H54 (cell line): ENCODE results near the gene F8.
"Not testable (repeated sequence)": the region's sequence is repeated elsewhere in the genome, so short reads cannot be mapped to it uniquely, and the experiment has no call there.

Source experiments
- DNase-seq: peaks from one replicate; pipeline ENCODE4 v3.0.0; 2011; ENCODE audit warnings: low spot score, mixed read lengths; ENCODE audit not compliant: insufficient read length
- FAIRE-seq: peaks from 3 replicates; lab custom pipeline; 2011; peaks lifted over from hg19 to GRCh38; lab: Jason Lieb, UNC
- POLR2A ChIP-seq: IDR thresholded peaks from 2 replicates; pipeline ENCODE4 v1.6.1; 2011; ENCODE audit warnings: low read depth, mild to moderate bottlenecking, low read length

Gene F8

GRCh38 chrX:154902408-154902807 is 120.1 kb downstream of the F8 start:
- FAIRE-seq (no peak), DNase-seq (no peak)
- TF ChIP-seq POLR2A = no peak

- TF ChIP-seq POLR2A = no peak
- no peak for DNase-seq
- no peak for FAIRE-seq
These were observed 122.2 kb downstream of the F8 start for GRCh38 chrX:154900323-154900722.

- no peak for TF ChIP-seq POLR2A
- FAIRE-seq (no peak), DNase-seq (no peak)
These were observed 130.2 kb downstream of the F8 start for GRCh38 chrX:154892296-154892695.

GRCh38 chrX:154890990-154891639 is 131.4 kb downstream of the F8 start:
- no peak for FAIRE-seq
- DNase-seq = no peak

DNA sequence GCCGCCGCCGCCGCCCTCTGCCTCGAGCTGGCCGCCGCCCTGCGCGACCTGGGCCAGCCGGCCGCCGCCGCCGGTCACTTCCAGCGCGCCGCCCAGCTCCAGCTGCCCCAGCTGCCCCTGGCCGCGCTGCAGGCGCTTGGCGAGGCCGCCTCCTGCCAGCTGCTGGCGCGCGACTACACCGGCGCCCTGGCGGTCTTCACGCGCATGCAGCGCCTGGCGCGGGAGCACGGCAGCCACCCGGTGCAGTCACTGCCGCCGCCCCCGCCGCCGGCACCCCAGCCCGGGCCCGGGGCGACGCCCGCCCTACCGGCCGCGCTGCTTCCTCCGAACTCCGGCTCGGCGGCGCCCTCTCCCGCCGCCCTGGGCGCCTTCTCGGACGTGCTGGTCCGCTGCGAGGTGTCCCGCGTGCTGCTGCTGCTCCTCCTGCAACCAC is 135.7 kb downstream of the F8 start:
- not testable (repeated sequence) for FAIRE-seq, DNase-seq

More at GRCh38 chrX:154890990-154891639, 131.4 kb downstream of the F8 start:
- TF ChIP-seq POLR2A = no peak

GRCh38 chrX:154886069-154886788 is 136.3 kb downstream of the F8 start, which contains the start of gene F8A1:
F8A1 (plus strand) TSS chrX:154886355; CDS start chrX:154886375, 20 bp downstream.
- not testable (repeated sequence) for DNase-seq, FAIRE-seq

DNA sequence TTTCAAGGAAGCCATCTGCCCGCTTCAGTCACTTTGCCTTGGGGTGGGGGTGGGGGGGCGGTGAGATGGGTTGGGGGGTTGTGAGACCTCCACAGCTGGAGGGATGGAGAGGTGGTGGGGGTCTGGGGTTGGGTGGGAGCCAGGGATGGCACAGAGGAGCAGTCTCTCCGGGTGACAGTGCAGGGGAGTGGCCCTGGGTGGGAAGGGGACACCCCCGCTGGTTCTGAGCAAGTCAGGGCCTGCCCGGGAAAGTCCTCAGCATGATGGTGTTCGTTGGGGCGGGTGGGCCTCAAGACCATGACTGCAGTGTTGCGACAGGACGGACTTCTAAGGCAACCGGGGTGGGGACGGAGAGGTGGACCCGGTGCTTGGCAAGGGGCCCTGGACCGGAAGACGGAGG is 137.0 kb downstream of the F8 start:
- DNase-seq, FAIRE-seq: not testable (repeated sequence)

GRCh38 chrX:154885057-154885456 is 137.5 kb downstream of the F8 start:
- not testable (repeated sequence) for FAIRE-seq, DNase-seq

DNA sequence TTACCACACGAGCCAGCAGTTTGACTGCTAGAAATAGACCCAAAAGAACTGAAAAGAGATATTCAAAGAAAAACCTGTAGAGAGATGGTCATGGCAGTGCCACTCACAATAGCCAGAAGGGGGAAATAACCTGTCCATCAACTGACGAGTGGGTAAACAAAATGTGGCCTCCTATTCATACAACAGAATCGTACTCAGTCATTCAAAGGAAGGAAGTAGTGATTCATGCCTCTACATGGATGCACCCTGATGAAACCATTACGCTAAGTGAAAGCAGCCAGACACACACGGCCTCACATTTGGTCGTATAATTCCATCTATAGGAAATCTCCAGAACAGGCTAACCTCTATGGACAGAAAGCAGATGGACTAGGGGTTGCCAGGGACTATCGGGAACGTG is 138.5 kb downstream of the F8 start:
- DNase-seq, FAIRE-seq: not testable (repeated sequence)

- DNase-seq (no peak), FAIRE-seq (no peak)
- no peak for TF ChIP-seq POLR2A
These were observed 149.2 kb downstream of the F8 start for GRCh38 chrX:154873329-154873728.

- DNase-seq = not testable (repeated sequence)
These were observed 154.0 kb downstream of the F8 start for GRCh38 chrX:154868522-154868921.

DNA sequence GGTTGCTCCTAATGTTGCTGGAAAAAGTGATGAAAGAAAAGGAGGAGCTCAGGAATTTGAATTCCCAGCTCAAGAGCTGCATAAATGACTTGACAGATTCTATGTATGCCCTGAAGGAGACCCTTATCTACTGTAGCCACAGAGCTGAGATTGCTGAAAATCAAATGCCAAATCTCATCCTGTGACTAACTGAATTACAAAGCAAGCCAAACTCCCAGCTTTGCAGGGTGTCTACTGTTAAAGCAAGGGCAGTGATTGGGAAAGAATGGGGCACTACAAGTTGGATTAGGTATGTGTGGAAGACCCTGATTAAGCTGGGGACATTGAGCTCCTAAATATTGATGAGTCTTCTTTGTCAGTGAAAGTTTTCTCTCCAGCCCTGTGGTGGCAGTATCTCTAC is 167.3 kb downstream of the F8 start:
- FAIRE-seq (no peak), DNase-seq (no peak)
- TF ChIP-seq POLR2A = no peak

More at GRCh38 chrX:154868522-154868921, 154.0 kb downstream of the F8 start:
- not testable (repeated sequence) for FAIRE-seq

DNA sequence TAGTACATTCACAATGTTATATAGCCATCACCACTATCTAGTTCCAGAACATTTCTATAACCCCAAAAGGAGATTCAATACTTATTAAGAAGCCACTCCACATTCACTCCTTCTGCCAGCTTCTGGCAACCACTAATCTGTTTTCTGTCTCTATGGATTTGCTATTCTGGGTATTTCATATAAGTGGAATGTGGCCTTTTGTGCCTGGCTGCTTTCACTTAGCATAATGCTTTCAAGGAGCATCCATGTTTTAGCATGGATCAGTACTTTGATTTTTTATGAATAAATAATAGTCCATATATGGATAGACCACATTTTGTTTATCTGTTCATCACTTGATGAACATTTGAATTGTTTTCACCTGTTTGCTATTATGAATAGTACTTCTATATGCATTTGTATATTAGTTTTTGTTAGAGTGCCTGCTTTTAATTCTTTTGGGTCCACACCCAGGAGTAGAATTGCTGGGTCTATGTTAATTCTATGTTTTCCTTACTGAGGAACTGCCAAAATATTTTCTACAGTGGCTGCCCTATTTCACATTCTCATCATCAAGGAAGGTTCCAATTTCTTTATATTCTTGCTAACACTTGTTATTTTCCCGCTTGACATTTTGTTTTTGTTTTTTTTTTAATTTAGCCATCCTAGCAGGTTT is 171.4 kb downstream of the F8 start:
- DNase-seq (no peak), FAIRE-seq (no peak)
- TF ChIP-seq POLR2A = no peak

DNA sequence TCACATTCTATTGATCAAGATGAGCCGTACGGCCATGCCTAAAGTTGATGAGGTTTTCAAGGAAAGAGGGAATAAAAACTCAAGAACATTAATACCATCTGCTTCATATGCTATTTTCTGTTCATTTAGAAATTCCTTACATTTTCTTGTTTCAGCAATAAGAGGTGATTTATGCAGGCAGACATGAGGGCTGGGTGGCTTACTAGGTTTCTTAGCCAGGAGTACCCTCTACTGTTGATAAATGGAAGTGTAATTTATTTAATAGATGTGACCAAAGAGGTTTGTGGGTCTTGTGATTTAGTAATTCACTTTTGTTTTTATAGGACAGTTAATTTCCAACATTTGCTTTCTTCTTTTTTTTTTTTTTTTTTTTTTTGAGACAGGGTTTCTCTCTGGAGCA is 181.7 kb downstream of the F8 start:
- no peak for TF ChIP-seq POLR2A
- peak; percentile 36 for FAIRE-seq
- peak; percentile 9 for DNase-seq
